Endodermal cell (in vitro differentiated cells): Measurements from ENCODE around the gene BEND3. TPM values are rescaled to one million over a fixed set of nuclear protein-coding genes. Genes with fewer than 3 reads are reported as not detected.

Experiments
- DNase-seq: peaks from one replicate; pipeline ENCODE4 v3.0.0-alpha.2; 2017
- H3K27ac ChIP-seq: 2 replicates; pipeline ENCODE4 v1.5.1; 2013; ENCODE audit warnings: mild to moderate bottlenecking, low read depth, low read length, moderate library complexity
- H3K27me3 ChIP-seq: 2 replicates; pipeline ENCODE4 v1.6.1; 2013; ENCODE audit warnings: mild to moderate bottlenecking, low read length, moderate library complexity; ENCODE audit not compliant: insufficient read depth, control insufficient read depth, poor library complexity, severe bottlenecking
- H3K36me3 ChIP-seq: 2 replicates; pipeline ENCODE4 v1.7.0; 2013; ENCODE audit warnings: mild to moderate bottlenecking, low read length, moderate library complexity; ENCODE audit not compliant: control insufficient read depth, insufficient read depth
- H3K4me1 ChIP-seq: one replicate; pipeline ENCODE4 v1.7.0; 2013; ENCODE audit warnings: low read length; ENCODE audit not compliant: control insufficient read depth, insufficient read depth
- H3K4me3 ChIP-seq: 2 replicates; pipeline ENCODE4 v1.5.1; 2013; ENCODE audit warnings: mild to moderate bottlenecking, low read length, moderate library complexity
- H3K9ac ChIP-seq: 2 replicates; pipeline ENCODE4 v1.6.1; 2013; ENCODE audit warnings: mild to moderate bottlenecking, low read length, moderate library complexity; ENCODE audit not compliant: poor library complexity, severe bottlenecking; ENCODE audit errors: extremely low read depth
- H3K9me3 ChIP-seq: 2 replicates; pipeline ENCODE4 v1.6.1; 2013; ENCODE audit warnings: mild to moderate bottlenecking, low read length, moderate library complexity; ENCODE audit not compliant: control insufficient read depth
- H3K27ac Mint-ChIP-seq: 2 replicates; pipeline ENCODE4 v1.8.0; 2020; ENCODE audit warnings: mixed read lengths
- H3K27me3 Mint-ChIP-seq: 2 replicates; pipeline ENCODE4 v1.8.0; 2021; ENCODE audit warnings: mild to moderate bottlenecking, mixed read lengths; ENCODE audit not compliant: insufficient read depth
- H3K36me3 Mint-ChIP-seq: 2 replicates; pipeline ENCODE4 v1.8.0; 2020; ENCODE audit warnings: low read depth, mixed read lengths
- H3K4me1 Mint-ChIP-seq: 2 replicates; pipeline ENCODE4 v1.8.0; 2020; ENCODE audit warnings: mixed read lengths
- H3K4me3 Mint-ChIP-seq: 2 replicates; pipeline ENCODE4 v1.8.0; 2020; ENCODE audit warnings: mild to moderate bottlenecking, moderate library complexity, mixed read lengths
- H3K9me3 Mint-ChIP-seq: 2 replicates; pipeline ENCODE4 v1.8.0; 2020; ENCODE audit warnings: mild to moderate bottlenecking, mixed read lengths
- WGBS, 2 experiments: methylation state at CpG; one replicate each; pipeline versions ENCODE4 v1.1.5 to v1.1.7; 2013; ENCODE audit warnings: missing lambda C conversion rate in 2 of 2, mixed read lengths in 1 of 2; ENCODE audit not compliant: insufficient coverage in 1 of 2, insufficient read length in 1 of 2; 5-methylcytosine and 5-hydroxymethylcytosine counted together
- total RNA-seq, 2 donors: library from RNA; stranded (reverse); fragmentation: NEBNext Ultra II Directional in 1 of 2; extraction: Animal tissue kit (Norgen Biotek cat#: 25700) in 1 of 2; gene quantifications; 2 replicates in 1 of 2; 3 replicates in 1 of 2; pipeline ENCODE4 v1.2.1, GENCODE V29; 2021
- TF ChIP-seq, protein P1 (sequence below): fragments of 200-600 bp; sonication (generic); conservative IDR thresholded peaks from 2 replicates; pipeline ENCODE4 v1.5.0; 2021; ENCODE audit warnings: antibody characterized with exemption, mild to moderate bottlenecking

BEND3 gene
- total RNA-seq, 2 donors from 2014 or later: 18.0 to 28.6 TPM

DNA sequence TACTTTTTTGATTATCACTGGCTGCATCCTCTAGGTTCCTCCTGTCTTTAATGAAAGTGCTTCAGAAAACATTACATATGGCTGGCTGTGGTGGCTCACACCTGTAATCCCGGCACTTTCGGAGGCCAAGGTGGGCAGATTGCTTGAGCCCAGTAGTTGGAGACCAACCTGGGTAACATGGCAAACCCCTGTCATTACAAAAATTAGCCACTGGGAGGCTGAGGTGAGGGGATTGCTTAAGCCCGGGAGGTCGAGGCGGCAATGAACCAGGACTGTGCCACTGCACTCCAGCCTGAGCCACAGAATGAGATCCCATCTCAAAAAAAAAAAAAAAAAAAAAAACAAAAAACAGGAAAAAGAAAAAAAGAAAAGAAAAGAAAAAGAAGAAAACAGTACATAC, 35.3 kb downstream of the BEND3 start:
- Histone ChIP-seq H3K4me3 (no peak overlapping the region), H3K36me3 (peaks cover 16% of the 10 kb centered on the region), H3K9me3 (peaks cover 10% of the 10 kb centered on the region), H3K4me1 (peaks cover 4% of the 10 kb centered on the region), H3K27ac (no peak overlapping the region), H3K27me3 (no peaks in the 10 kb centered on the region), H3K9ac (no peak overlapping the region)
- H3K4me1 Mint-ChIP-seq: peaks cover 30% of the 10 kb centered on the region
- no peak overlapping the region for H3K4me3 Mint-ChIP-seq
- WGBS, 2 experiments: 91 to 94% methylated on average over 5 of the region's 5 CpGs
- H3K27ac Mint-ChIP-seq: peak overlapping the region; percentile 84
- peaks cover 66% of the 10 kb centered on the region for H3K36me3 Mint-ChIP-seq
- DNase-seq: peak; percentile 78
- H3K9me3 Mint-ChIP-seq: peaks cover 13% of the 10 kb centered on the region
- no peaks in the 10 kb centered on the region for H3K27me3 Mint-ChIP-seq
- TF ChIP-seq, protein P1, sequence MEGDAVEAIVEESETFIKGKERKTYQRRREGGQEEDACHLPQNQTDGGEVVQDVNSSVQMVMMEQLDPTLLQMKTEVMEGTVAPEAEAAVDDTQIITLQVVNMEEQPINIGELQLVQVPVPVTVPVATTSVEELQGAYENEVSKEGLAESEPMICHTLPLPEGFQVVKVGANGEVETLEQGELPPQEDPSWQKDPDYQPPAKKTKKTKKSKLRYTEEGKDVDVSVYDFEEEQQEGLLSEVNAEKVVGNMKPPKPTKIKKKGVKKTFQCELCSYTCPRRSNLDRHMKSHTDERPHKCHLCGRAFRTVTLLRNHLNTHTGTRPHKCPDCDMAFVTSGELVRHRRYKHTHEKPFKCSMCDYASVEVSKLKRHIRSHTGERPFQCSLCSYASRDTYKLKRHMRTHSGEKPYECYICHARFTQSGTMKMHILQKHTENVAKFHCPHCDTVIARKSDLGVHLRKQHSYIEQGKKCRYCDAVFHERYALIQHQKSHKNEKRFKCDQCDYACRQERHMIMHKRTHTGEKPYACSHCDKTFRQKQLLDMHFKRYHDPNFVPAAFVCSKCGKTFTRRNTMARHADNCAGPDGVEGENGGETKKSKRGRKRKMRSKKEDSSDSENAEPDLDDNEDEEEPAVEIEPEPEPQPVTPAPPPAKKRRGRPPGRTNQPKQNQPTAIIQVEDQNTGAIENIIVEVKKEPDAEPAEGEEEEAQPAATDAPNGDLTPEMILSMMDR: peak; percentile 68

- TF ChIP-seq, protein P1: peak; percentile 60
- Histone ChIP-seq H3K9me3 (peaks cover 4% of the 10 kb centered on the region), H3K27me3 (no peaks in the 10 kb centered on the region), H3K36me3 (peaks cover 12% of the 10 kb centered on the region), H3K27ac (no peak overlapping the region), H3K4me3 (no peak overlapping the region), H3K9ac (no peak overlapping the region), H3K4me1 (peaks cover 4% of the 10 kb centered on the region)
- Mint-ChIP-seq H3K36me3 (peaks cover 60% of the 10 kb centered on the region), H3K4me1 (peaks cover 30% of the 10 kb centered on the region), H3K9me3 (peaks cover 7% of the 10 kb centered on the region), H3K27me3 (no peaks in the 10 kb centered on the region), H3K4me3 (no peak overlapping the region), H3K27ac (peak overlapping the region; percentile 75)
- DNase-seq: peak; percentile 78
- WGBS, 2 experiments: 76 to 78% methylated on average over 3 to 4 of the region's 4 CpGs
Observed at GRCh38 chr6:107079429-107079828, 35.9 kb downstream of the BEND3 start.

- Histone ChIP-seq H3K9me3 (no peaks in the 10 kb centered on the region), H3K9ac (no peak overlapping the region), H3K27me3 (no peaks in the 10 kb centered on the region), H3K27ac (no peak overlapping the region), H3K4me1 (peaks cover 4% of the 10 kb centered on the region), H3K4me3 (no peak overlapping the region), H3K36me3 (no peaks in the 10 kb centered on the region)
- TF ChIP-seq, protein P1: no peak
- Mint-ChIP-seq H3K9me3 (no peaks in the 10 kb centered on the region), H3K36me3 (peaks cover 46% of the 10 kb centered on the region), H3K27ac (no peak overlapping the region), H3K4me1 (peaks cover 33% of the 10 kb centered on the region), H3K4me3 (no peak overlapping the region), H3K27me3 (no peaks in the 10 kb centered on the region)
- 86 to 95% methylated on average over 5 to 7 of the region's 7 CpGs for WGBS, 2 experiments
- DNase-seq: no peak
Observed at GRCh38 chr6:107077710-107078109, 37.6 kb downstream of the BEND3 start.
